HTR-8/SVneo (cell line): ENCODE measurements around the gene LDB2.
A peak's percentile ranks its signal among the peaks of the same experiment; 100 is the strongest.

Experiments
- DNase-seq: peaks from one replicate; pipeline ENCODE4 v3.0.0; 2011; ENCODE audit warnings: low spot score, mixed read lengths; ENCODE audit not compliant: insufficient read length
- FAIRE-seq: peaks from 2 replicates; lab custom pipeline; 2011; peaks lifted over from hg19 to GRCh38; lab: Jason Lieb, UNC

LDB2 gene

GRCh38 chr4:16694884-16695276, 203.6 kb downstream of the LDB2 start:
- FAIRE-seq (no peak), DNase-seq (no peak)

GRCh38 chr4:16694173-16694883, 204.1 kb downstream of the LDB2 start:
- DNase-seq = no peak
- no peak for FAIRE-seq

DNA sequence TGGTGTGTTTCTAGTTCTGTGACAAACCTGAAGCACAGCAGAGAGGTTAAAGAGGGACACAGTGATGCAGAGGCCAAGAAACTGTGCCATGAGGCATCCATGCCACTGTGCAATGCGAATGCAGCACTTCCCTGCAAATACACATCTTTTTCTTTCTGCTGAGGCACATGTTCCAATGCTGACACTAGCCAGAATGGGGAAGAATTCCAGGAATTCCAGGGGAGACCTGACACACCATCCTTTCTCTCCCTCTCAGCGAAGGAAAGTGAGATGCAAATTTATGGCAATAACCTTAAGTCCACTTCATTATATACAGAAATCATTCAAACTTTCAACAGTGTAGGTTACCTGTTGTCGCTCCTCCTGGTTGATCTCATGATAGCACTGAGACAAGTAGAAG, 204.8 kb downstream of the LDB2 start:
- no peak for FAIRE-seq
- no peak for DNase-seq

- no peak for DNase-seq
- no peak for FAIRE-seq
Observed at GRCh38 chr4:16692961-16693506, 205.4 kb downstream of the LDB2 start.

DNA sequence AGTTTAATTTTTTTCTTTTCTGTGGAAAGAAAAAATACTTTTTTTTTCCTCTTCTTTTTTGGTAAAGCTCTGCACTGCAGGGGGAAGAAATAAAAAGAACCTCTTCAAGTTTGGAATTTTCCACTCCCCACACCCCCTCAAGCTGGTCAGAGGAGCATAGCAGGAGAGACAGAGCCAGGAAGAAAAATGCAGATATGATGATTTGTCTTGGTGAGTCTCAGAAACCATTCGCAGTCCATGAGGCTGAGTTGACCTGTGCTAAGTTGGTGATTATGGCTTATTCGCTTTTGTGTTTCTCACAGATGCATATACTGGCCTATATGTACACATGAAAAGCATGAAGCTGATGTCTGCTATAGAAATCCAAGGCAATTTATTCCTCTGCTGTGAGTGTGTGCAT, 205.9 kb downstream of the LDB2 start:
- DNase-seq (no peak), FAIRE-seq (no peak)

GRCh38 chr4:16692046-16692445, 206.4 kb downstream of the LDB2 start:
- no peak for FAIRE-seq

DNA sequence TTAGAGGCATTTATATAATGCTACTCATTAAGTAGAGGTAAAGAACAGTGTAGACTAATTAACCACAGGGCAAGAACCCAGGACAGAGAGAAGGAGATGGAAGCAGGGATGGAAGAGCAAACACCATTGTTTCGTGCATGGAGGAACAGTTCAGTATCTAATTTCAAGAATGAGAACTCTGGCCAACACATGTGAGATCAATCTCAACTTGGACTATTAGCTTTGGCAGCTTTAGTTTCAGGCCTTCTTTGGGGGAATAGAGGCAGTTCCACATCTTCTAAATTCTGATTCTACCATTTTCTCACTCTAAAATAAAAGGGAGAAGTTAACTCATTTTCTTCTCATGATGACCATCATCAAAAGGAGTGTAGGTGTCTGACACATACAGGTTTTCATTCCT, 207.0 kb downstream of the LDB2 start:
- DNase-seq (no peak), FAIRE-seq (no peak)

More at GRCh38 chr4:16692046-16692445, 206.4 kb downstream of the LDB2 start:
- no peak for DNase-seq

- DNase-seq (no peak), FAIRE-seq (no peak)
Observed at GRCh38 chr4:16687845-16688244, 210.6 kb downstream of the LDB2 start.

GRCh38 chr4:16687011-16687410, 211.4 kb downstream of the LDB2 start:
- FAIRE-seq (no peak), DNase-seq (no peak)

GRCh38 chr4:16686195-16686594, 212.2 kb downstream of the LDB2 start:
- DNase-seq (peak; percentile 24), FAIRE-seq (no peak)

DNA sequence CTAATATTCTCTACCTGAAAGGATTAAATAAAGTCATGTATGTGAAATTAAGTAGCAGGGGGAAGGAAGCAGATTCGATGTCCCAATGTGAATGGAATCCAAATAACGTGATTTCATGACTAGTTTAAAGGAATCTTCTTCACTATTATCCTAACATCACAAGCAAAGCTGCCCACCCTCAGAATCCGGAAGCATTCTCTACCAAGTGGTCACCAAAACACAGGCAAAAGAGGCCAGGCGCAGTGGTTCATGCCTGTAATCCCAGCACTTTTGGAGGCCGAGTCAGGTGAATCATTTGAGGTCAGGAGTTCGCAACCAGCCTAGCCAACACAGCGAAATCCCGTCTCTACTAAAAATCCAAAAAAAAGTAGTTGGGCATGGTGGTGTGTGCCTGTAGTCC, 212.9 kb downstream of the LDB2 start:
- no peak for FAIRE-seq

DNA sequence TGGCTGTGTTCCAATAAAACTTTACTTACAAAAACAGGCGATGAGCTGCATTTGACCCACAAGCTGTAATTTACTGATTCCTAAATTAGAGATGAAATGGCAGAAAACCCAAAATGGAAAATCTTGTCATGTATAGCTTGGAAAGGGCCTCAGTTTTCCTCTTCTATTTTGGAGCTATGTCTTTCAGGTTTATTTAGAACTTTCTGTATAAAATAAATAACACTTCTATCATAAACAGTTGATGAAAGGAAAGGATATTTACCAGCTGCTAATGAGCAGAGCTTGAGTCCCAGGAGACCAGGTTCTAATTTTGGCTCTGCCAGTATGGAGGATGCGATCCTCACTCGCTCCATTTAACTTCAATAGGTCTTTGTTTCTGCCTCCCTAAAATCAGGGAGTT, 213.5 kb downstream of the LDB2 start:
- FAIRE-seq (no peak), DNase-seq (no peak)

More for the DNA sequence above, 212.9 kb downstream of the LDB2 start:
- DNase-seq = no peak

DNA sequence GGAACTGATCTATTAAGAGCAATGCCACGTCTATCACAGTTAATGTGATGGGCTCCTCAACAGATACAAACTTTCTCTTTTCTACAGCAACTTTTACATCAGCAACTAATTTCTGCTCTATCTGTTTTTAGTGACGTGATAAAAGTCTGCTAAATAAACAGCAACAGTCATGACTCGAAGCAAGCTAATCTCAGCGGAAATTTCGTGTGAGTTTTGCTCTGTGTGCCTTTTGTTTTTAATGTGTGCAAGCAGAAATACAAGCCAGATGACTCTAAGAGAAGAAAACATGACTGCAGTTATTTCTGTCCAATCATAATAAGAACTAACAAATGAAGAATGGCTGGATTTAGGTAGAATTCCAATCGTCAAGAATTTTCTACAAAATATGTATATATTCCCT, 214.3 kb downstream of the LDB2 start:
- FAIRE-seq (no peak), DNase-seq (no peak)

DNA sequence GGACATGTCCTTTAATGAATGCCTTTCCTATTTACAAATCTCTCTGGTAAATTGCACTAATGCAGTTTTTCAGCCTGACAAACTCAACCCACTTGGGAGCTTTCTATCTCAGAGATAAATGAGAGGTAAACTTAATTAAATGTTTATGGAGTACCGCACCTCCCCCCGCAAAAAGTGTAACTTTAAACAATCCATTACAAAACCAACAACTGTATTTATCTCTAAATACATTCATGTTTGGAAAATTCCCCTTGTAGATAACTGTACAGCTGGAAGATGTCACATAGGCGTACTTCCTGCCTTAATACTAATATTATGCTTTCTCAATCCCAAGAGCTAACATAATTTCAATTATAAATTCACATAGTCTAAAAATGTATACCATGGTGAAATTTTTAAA, 215.5 kb downstream of the LDB2 start:
- DNase-seq (no peak), FAIRE-seq (no peak)

DNA sequence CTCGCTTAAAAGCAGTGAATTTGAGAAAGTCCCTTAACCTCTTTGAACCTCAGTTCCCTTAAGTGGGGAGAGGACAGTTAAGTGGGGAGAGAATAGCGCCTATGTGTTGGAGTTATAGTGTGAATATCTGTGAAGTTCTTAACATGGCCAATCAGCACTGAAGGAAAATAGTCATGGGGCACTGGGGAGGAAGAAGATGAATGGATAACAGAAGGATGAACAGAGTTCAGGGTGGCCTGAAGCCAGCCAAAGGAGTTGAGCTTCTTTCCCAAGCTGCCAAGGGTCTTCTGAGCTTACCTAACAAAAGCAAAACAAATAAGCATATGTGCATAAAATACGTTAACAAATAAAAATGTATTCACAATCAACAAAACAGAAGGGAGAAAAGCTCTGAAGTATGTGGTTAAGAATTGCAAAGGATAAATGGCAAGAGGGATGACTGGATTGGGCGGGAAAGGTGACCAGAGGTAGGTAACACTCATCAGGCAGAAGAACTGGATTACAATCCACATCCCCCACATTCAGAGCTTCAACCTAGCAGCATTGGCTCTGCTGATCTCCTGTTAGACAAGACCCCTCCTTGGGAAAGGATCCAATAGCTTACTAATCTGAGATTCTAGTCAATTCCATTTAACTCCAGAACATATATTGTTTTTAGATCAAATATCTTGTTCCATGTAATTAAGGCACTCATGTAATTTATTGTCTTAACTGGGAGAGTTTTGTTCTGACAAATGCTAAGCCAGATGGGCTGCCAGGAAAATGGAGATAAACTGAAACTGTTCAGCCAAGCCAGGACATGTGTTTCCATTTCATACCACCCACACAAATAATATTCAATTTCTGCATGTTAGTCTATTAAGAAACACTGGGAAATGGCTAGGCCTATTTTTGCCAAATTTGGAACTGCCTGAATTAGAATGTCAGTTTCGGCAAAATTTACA, 221.2 kb downstream of the LDB2 start:
- FAIRE-seq (no peak), DNase-seq (no peak)

DNA sequence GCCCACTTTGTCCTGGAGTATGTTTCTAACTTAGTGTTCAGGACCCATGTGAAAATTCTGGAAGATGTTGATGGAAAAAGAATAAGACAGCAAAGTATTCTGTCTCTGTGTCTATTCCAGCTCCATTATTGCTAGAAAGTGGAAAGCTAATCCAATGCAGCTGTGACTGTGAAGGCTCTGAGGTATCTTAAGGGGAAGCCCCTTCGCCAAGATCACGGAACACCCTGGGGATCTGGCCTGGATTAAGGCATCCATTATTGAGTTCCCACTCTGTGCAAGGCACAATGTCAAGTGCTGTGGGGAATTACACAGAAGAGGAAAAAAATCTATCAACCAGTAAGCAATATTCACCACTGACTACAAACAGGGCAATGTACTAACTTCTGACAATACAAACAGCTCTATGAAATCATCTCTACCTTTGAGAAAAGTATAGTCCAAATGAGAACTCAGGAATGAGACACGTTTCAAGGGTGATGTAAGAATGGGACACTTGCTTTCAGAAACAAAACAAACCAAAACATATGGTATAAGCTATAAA, 222.1 kb downstream of the LDB2 start:
- no peak for FAIRE-seq
- no peak for DNase-seq

- FAIRE-seq = no peak
- DNase-seq = no peak
Observed at GRCh38 chr4:16674082-16674481, 224.4 kb downstream of the LDB2 start.

GRCh38 chr4:16672421-16672820, 226.0 kb downstream of the LDB2 start:
- FAIRE-seq (no peak), DNase-seq (no peak)

DNA sequence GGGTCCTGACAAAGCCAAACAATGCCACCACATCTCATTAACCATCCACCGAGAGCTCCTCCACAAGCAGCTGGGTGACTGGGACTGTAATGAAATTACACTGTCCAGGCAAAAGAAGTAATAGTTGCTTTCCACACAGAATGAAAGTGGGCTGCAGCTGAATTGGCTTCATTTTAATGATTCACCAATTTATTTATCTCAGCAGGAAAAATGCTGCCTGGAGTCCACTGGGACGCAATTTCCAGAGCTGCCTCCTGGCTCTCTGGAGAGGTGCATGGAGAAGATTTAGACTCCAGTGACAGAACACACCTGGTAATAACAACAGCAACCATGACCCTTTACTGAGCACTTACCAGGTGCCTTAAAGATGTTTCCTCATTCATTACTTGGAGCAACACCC, 226.7 kb downstream of the LDB2 start:
- DNase-seq = no peak
- no peak for FAIRE-seq

- FAIRE-seq = no peak
- DNase-seq = no peak
Observed at GRCh38 chr4:16670727-16671126, 227.7 kb downstream of the LDB2 start.

GRCh38 chr4:16669036-16669435, 229.4 kb downstream of the LDB2 start:
- DNase-seq = no peak

More at GRCh38 chr4:16669036-16669435, 229.4 kb downstream of the LDB2 start:
- FAIRE-seq = no peak
